ENCODE results near the gene GTPBP6.
A peak's percentile ranks its signal among the peaks of the same experiment; 100 is the strongest.
"Not testable (repeated sequence)": the region's sequence is repeated elsewhere in the genome, so short reads cannot be mapped to it uniquely, and the experiment has no call there.

Gene GTPBP6

DNA sequence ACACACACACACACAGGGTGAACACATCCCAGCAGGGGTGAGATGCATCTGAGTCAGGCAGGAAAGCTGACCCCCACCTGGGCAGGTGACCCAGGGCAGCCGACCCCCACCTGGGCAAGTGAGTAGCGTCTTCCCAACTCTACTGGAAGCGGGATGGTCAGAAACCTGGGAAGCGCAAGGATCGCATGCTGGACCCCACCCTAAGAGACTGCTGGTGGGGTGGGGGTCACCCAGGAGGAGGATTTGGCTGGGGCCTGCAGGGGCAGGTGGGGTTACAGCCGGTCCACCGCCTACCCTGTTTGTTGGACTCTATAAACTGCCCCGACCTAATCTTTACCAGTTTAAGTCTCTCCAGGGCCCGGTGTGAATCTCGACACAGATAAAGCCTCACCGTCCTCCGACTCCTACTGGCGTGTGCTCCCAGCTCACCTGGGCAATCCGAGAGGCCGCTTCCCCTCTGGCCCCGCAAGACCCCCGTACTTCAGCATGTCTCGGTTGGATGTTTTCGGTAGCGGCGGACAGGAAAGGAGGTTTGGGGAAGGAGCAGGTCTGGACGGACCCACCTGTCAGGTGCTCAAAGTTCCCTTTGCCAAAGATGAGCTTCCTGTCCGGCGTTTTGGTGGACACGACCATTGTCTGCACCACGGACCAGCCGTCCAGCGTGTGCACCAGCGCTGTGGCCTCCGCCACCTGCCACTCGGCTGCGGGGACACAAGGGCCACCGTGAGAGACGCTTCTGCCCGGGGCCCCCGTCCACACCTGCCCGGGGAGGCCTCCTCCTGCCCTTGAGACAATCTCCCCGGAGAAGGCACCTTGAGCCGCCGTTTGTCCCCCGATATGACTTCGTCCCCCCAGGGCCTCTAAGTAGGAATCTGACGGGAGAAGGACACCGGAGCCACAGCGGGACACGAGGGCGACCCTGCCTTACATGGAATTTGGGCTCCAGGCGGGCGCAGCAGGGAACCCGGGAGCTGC lies 2.0 kb downstream of the GTPBP6 start:
- DNase-seq = no peak

- no peak for DNase-seq
Observed at GRCh38 chrX:314781-315595, 3.6 kb downstream of the GTPBP6 start.

GRCh38 chrX:314049-314448 lies 4.5 kb downstream of the GTPBP6 start:
- DNase-seq = no peak

DNA sequence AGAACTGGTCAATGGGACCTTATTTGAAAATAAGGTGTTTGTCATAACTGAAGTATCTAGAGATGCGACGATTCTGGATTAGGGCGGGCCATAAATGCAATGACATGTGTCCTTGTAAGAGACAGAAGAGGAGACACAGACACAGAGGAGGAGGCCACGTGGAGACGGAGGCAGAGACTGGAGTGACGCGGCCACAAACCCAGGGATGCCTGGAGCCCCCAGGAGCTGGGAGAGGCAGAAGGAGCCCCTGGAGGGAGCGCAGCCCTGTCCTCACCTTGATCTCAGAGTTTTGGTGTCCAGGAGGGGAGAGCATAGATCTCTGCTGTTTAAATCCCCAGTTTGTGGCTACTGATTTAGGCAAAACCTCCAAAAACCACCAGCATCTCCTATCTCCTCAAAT lies 5.0 kb downstream of the GTPBP6 start:
- no peak for DNase-seq

GRCh38 chrX:312621-313331 lies 5.8 kb downstream of the GTPBP6 start:
- no peak for DNase-seq

GRCh38 chrX:311156-312129 lies 7.2 kb downstream of the GTPBP6 start:
- DNase-seq = no peak

DNA sequence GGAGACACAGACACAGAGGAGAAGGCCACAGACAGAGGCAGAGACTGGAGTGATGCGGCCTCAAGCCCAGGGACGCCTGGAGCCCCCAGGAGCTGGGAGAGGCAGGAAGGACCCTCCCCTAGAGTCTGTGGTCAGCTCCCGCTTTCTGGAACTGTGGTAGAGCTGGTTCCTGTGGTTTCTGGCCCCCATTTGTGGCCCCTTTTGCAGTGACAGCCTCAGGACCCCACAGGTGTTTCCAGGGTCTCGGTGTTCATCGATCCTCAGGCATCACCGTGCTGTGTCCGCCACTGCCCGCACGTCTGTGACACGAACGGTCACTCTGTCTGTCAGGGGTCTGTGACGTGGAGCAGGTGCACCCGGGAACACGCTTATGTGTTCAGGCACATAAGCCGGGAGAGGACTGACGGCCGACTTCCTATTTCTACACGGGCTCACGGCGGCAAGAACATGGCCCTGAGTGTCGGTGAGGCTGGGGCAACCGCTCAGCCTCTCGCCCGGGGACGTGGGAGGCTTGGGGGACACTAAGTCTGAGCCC lies 7.9 kb downstream of the GTPBP6 start:
- DNase-seq = no peak

- DNase-seq = no peak
Observed at GRCh38 chrX:308821-309520, 9.6 kb downstream of the GTPBP6 start.

- no peak for DNase-seq
Observed at GRCh38 chrX:307261-308111, 11.1 kb downstream of the GTPBP6 start.

DNA sequence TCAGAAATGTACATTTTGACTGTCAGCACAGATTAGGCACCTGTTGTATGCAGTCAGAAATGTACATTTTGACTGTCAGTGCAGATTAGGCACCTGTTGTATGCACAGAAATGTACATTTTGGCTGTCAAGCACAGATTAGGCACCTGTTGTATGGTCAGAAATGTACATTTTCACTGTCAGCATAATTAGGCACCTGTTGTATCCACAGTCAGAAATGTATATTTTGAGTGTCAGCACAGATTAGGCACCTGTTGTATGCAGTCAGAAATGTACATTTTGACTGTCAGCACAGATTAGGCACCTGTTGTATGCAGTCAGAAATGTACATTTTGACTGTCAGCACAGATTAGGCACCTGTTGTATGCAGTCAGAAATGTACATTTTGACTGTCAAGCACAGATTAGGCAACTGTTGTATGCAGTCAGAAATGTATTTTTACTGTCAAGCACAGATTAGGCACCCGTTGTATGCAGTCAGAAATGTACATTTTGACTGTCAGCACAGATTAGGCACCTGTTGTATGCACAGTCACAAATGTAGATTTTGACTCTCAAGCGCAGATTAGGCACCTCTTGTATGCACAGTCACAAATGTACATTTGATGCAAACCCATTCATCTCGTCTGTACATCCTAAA lies 11.9 kb downstream of the GTPBP6 start:
- DNase-seq = not testable (repeated sequence)

DNA sequence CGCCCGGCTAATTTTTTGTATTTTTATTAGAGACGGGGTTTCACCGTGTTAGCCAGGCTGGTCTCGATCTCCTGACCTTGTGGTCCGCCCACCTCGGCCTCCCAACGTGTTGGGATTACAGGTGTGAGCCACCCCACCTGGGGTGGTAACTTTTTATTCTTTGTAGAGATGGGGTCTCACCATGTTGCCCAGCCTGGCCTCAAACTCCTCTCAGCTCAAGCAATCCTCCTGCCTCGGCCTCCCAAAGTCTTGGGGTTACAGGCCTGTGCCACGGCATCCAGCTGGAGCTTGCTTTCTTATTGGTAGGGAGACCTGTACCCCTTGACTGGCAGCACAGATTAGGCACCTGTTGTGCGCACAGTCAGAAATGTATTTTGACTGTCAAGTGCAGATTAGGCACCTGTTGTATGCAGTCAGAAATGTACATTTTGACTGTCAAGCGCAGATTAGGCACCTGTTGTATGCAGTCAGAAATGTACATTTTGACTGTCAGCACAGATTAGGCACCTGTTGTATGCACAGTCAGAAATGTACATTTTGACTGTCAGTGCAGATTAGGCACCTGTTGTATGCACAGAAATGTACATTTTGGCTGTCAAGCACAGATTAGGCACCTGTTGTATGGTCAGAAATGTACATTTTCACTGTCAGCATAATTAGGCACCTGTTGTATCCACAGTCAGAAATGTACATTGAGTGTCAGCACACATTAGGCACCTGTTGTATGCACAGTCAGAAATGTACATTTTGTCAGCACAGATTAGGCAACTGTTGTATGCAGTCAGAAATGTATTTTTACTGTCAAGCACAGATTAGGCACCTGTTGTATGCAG lies 12.6 kb downstream of the GTPBP6 start:
- DNase-seq = not testable (repeated sequence)

- DNase-seq = peak in 1 of 2 experiments; percentile 19
Observed at GRCh38 chrX:302975-303374, 15.6 kb downstream of the GTPBP6 start.

- DNase-seq = no peak
Observed at GRCh38 chrX:300334-300733, 18.3 kb downstream of the GTPBP6 start.

GRCh38 chrX:298993-299392 lies 19.6 kb downstream of the GTPBP6 start:
- no peak for DNase-seq

- DNase-seq = no peak
Observed at GRCh38 chrX:295136-295535, 23.5 kb downstream of the GTPBP6 start.

GRCh38 chrX:292900-293897 lies 25.4 kb downstream of the GTPBP6 start:
- DNase-seq = no peak

DNA sequence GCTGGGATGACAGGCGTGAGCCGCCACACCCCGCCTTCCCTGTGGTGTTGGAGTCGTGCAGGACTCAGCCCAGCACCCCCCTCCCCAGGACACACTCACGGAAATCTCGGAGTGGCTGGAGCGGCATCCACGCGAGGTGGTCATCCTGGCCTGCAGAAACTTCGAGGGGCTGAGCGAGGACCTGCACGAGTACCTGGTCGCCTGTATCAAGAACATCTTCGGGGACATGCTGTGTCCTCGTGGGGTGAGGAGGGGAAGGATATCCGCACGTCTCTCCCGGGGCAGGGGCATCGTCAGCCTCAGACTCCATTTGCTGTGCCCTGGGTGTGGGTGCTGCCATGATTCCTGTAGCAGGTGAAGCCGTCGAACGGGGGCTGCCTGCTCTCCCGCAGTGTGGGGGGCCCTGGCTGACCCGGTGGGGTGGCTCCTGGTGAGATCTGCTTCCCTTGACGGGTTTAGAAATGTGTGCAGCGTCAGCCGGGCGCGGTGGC lies 27.1 kb downstream of the GTPBP6 start:
- no peak for DNase-seq

Data from activated T-cell treated with anti-CD3 and anti-CD28 coated beads, Interleukin-2, amount 50 U/mL, for 48 hours (primary cell).